Liver (tissue), 3 donors: ENCODE measurements around the gene B4GALT2.

Experiments used
- MAX ChIP-seq: IDR thresholded peaks from 2 replicates; pipeline ENCODE4 v1.6.1; 2016; ENCODE audit warnings: antibody characterized with exemption
- SP1 ChIP-seq: IDR thresholded peaks from 2 replicates; pipeline ENCODE4 v1.6.1; 2018; ENCODE audit warnings: antibody characterized with exemption, mild to moderate bottlenecking
- TAF1 ChIP-seq: conservative IDR thresholded peaks from 2 replicates; pipeline ENCODE4 v1.6.1; 2016; ENCODE audit warnings: antibody characterized with exemption, mild to moderate bottlenecking
- TF ChIP-seq, protein P1 (sequence below): fragments of 150-350 bp; IDR thresholded peaks from 2 replicates; pipeline ENCODE4 v1.5.1; 2017; ENCODE audit warnings: improper control_type of control experiment, low read depth, low read length; ENCODE audit not compliant: missing input control
- TF ChIP-seq, protein P2 (sequence below): IDR thresholded peaks from 2 replicates; pipeline ENCODE4 v1.6.1; 2016; ENCODE audit warnings: antibody characterized with exemption, mild to moderate bottlenecking
- donor health status: healthy.
- donor health status: healthy.

GRCh38 chr1:43970911-43971310 is 8.1 kb upstream of the B4GALT2 start:
- no peak for TF ChIP-seq MAX
- TF ChIP-seq, protein P1, sequence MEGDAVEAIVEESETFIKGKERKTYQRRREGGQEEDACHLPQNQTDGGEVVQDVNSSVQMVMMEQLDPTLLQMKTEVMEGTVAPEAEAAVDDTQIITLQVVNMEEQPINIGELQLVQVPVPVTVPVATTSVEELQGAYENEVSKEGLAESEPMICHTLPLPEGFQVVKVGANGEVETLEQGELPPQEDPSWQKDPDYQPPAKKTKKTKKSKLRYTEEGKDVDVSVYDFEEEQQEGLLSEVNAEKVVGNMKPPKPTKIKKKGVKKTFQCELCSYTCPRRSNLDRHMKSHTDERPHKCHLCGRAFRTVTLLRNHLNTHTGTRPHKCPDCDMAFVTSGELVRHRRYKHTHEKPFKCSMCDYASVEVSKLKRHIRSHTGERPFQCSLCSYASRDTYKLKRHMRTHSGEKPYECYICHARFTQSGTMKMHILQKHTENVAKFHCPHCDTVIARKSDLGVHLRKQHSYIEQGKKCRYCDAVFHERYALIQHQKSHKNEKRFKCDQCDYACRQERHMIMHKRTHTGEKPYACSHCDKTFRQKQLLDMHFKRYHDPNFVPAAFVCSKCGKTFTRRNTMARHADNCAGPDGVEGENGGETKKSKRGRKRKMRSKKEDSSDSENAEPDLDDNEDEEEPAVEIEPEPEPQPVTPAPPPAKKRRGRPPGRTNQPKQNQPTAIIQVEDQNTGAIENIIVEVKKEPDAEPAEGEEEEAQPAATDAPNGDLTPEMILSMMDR: no peak
- TF ChIP-seq, protein P2, sequence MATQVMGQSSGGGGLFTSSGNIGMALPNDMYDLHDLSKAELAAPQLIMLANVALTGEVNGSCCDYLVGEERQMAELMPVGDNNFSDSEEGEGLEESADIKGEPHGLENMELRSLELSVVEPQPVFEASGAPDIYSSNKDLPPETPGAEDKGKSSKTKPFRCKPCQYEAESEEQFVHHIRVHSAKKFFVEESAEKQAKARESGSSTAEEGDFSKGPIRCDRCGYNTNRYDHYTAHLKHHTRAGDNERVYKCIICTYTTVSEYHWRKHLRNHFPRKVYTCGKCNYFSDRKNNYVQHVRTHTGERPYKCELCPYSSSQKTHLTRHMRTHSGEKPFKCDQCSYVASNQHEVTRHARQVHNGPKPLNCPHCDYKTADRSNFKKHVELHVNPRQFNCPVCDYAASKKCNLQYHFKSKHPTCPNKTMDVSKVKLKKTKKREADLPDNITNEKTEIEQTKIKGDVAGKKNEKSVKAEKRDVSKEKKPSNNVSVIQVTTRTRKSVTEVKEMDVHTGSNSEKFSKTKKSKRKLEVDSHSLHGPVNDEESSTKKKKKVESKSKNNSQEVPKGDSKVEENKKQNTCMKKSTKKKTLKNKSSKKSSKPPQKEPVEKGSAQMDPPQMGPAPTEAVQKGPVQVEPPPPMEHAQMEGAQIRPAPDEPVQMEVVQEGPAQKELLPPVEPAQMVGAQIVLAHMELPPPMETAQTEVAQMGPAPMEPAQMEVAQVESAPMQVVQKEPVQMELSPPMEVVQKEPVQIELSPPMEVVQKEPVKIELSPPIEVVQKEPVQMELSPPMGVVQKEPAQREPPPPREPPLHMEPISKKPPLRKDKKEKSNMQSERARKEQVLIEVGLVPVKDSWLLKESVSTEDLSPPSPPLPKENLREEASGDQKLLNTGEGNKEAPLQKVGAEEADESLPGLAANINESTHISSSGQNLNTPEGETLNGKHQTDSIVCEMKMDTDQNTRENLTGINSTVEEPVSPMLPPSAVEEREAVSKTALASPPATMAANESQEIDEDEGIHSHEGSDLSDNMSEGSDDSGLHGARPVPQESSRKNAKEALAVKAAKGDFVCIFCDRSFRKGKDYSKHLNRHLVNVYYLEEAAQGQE: no peak
- no peak for TF ChIP-seq TAF1
- TF ChIP-seq SP1: no peak
